Fibroblast of the conjunctiva (primary cell): ENCODE data around the gene MFSD2A.
"Not testable (repeated sequence)": the region's sequence is repeated elsewhere in the genome, so short reads cannot be mapped to it uniquely, and the experiment has no call there.

ENCODE experiments used
- DNase-seq: peaks from one replicate; pipeline ENCODE4 v3.0.0-alpha.2; 2010; ENCODE audit warnings: low read depth

MFSD2A gene

DNA sequence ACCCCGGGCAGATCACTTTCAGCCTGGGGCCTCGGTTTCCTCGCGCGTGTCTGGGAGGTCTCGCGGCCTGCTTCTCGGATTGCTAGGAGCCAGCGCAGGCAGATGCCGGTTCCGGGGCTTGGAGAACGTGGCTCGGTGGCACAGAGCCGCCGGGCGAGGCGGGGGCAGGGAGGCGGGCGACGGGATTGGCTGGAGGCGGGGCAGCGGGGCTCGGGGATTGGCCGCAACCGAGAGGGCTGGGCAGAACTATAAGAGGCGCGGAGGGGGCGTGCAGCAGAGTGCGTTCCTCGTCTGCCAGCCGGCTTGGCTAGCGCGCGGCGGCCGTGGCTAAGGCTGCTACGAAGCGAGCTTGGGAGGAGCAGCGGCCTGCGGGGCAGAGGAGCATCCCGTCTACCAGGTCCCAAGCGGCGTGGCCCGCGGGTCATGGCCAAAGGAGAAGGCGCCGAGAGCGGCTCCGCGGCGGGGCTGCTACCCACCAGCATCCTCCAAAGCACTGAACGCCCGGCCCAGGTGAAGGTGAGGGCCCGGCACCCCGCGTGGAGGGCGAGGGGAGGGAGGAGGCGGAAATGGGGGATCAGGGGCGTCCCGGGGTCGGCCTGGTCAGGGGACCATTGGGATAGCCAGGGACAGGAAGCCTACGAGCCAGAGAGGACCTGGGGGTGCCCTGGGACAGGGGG is at the start of gene MFSD2A:
Gene MFSD2A, plus strand, starts transcription at position 276 of the 677 bp plus-strand sequence. Its CDS starts 148 bp downstream, at position 424.
- DNase-seq = peak; percentile 80

DNA sequence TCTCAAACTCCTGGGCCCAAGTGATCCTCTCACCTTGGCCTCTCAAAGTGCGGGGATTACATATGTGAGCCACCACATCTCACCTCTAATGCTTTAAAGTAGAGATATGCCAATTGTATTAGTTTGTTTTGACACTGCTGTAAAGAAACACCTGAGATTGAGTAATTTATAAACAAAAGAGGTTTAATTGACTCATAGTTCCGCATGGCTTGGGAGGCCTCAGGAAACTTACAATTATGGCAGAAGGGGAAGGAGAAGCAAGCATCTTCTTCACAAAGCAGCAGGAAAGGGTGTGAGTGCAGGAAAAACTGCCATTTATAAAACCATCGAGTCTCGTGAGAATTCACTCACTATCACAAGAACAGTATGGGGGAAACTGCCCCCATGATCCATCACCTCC is 49.8 kb upstream of the MFSD2A start:
- DNase-seq = no peak

DNA sequence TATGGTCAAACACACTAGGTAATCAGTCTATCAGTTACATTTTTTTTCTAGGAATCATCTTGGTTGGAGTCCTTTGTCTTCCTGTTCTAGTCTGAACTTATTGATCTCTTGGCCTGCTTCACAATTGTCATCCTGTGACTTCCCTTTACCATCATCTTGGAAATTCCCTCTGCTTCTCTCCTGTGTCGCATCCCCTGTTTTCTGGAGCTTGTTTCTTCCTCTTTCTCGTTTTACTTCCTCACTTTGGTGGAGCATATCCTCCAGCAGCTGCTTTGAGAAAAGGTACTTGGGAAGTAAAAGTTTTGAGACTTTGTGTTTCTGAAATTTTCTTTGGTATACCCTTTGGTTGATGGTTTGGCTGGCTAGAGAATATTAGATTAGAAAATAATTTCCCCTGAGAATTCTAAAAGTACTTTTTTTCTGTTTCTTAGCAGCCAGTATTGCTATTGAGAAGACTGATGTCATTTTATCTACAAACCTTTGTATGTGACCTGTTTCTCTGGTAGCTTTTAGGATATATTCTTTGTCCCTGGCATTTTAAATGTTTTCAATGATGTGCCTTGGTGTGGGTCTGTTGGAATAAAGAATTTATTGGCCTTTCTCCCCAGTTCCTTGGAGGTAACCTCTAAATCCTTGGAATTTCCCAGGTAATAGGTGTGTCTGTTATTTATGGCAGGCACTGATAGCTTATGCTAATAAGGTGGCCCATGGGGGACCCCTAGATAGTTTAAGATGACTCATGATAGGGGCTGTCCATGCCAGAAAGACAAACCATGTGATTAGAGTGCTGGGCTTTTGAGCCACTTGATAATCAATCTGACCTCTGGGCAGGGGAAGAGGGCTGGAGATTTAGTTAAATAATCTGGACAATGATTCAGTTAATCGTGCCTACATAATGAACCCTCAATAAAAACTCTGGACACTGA is 47.2 kb upstream of the MFSD2A start:
- no peak for DNase-seq

DNA sequence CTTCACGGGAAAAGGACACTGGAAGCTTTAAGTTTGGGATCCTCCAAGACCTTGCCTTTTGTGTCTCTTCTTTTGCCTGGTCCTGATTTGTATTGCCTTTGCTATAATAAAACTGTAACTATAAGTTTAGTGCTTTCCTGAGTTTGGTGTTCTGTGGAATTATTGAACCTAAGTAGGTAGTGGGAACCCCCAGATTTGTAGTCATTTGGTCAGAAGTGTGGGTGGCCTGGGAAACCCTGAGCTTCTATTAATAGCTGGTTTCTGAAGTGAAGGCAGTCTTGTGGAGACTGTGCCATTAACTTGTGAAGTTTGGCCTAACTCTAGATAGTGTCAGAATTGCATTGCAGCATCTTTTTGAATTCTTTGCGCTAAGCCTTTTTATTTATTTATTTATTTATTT is 46.4 kb upstream of the MFSD2A start:
- no peak for DNase-seq

DNA sequence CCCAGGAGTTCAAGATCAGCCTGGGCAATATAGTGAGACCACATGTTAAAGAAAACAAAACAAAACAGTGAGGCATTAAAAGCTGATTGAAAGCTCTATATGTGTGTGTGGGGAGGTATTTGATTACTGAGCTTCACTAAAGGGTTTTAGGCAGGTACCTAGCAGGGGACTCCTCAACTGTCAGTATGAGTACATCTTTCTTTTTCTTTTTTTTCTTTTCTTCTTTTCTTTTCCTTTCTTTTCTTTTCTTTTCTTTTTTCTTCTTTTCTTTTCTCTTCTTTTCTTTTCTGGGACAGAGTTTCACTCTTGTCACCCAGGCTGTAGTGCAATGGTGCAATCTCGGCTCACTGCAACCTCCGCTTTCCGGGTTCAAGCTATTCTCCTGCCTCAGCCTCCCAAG is 44.7 kb upstream of the MFSD2A start:
- DNase-seq = no peak

DNA sequence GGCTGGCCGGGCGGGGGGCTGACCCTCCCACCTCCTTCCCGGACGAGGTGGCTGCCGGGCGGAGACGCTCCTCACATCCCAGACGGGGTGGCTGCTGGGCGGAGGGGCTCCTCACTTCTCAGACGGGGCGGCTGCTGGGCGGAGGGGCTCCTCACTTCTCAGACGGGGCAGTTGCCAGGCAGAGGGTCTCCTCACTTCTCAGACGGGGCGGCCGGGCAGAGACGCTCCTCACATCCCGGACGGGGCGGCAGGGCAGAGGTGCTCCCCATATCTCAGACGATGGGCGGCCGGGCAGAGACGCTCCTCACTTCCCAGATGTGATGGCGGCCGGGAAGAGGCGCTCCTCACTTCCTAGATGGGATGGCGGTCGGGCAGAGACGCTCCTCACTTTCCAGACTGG is 41.8 kb upstream of the MFSD2A start:
- DNase-seq = not testable (repeated sequence)

DNA sequence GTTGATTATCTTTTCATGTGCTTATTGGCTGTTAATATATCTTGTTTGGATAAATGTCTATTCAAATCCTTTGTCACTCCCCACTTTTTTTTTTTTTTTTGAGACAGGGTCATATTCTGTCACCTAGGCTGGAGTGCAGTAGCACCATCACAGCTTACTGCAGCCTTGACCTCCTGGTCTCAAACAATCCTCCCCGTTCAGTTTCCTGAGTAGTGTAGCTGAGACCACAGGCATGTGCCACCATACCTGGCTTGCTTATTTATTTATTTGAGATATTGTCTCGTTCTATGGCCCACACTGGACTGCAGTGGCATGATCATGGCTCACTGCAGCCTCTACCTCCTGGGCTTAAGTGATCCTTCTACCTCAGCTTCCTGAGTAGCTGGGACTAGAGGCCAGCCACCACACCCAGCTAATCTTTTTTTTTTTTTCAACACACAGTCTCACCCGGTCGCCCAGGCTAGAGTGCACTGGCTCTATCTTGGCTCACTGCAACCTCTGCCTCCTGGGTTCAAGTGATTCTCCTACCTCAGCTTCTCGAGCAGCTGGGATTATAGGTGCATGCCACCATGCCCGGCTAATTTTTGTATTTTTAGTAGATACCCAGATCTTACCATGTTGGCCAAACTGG is 39.3 kb upstream of the MFSD2A start:
- no peak for DNase-seq

DNA sequence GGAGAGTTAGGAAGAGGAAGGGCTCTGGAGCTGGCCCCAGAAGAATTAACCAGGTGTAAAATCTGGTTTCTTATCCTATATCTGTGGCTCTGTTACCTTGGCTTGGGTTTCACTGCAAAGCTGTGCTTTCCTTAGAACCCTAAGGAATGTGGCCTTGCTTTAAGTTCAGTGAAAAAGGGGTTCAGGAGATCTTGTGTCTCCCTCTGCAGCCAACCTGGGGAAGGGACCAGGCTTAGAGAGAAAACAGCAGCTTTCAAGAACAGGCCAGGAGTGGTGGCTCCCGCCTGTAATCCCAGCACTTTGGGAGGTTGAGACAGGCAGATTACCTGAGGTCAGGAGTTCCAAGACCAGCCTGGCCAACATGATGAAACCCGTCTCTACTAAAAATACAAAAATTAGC is 37.1 kb upstream of the MFSD2A start:
- DNase-seq = no peak

DNA sequence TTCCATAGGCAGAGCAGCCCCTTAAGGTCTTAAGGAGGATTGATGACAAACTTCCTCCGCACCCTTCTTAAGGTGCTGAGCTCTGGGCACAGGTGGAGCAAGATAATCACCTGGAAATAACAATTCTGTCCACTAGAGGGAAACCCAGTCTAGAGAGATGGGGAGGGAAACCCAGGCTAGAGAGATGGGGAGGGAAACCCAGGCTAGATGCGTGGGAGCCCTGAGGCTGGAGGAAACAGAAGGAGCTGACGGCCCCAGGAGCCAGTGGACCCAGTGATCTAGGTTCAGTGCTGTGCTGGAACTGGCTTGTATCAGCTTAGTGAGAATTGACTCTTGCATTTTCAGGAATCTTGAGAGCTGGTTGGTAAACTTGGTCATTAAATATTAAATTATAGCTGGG is 35.4 kb upstream of the MFSD2A start:
- peak; percentile 22 for DNase-seq

DNA sequence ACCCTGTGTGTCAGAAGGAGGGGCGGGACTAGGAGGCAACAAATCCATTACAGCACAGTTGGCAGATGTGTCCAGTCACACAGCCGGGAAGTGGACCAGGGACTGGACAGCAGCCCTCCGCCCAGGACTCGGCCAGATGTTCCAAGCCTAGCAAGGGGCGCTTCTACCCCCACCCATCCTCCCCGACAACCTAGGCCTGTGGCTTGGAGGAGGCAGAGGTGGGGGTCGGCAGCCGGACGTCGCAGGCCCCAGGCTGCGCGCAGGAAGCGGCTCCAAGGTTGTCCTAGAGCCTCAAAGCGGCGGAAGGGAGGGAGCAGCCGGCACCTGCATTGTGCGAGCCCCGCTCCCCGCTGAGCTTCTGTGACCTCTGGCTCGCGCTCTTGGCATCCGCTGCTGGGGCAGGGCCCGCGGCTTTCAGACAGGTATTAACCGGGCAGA is 32.7 kb upstream of the MFSD2A start:
- no peak for DNase-seq

DNA sequence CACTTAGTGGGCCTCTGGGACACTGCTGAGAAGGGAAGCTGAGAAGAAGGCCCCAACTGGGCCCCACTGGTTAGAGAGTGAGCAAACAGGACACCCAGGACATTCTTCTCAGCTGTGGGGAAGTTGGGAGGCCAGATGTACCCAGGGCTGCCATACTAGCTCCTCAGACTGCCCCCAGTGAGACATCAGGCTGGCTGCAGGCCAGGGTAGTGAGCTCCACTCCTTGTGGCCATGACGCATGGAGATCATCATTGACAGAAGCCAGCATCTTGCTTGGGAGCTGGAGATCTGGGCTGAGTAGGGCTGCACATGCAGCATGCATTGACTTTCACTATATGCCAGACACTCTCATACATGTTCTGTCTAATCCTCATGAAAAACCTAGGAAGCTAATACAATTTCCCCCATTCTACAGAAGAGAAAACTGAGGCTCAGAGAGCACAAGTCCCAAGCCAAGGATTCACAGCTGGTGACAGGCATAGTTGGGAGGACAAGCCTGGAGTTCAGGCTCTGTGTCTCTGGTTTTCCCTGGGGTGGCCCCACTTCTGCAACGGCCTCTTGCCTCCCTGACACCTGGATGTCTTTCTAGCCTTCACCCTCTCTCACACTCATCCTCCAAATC is 29.1 kb upstream of the MFSD2A start:
- no peak for DNase-seq

DNA sequence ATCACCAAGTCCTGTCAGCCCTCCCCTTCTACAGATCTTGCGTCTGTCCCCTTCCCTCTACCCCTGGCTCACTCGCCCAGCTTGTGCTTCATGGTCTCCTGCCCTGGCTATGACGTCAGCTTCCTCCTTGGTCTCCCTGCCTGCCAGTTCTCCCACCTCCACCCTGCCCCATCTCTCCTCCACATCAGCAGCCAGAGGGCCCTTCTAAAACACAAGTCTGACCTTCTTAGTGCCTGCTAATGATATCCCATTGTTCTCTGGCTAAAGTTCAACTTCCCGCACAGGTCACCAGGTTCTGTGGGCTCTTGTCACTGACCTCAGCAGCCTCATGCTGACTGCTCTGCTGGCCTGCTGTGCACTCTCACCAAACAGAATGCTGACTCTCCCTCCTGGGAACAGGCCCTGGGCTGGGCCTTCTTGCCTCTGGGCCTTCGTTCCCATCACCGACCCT is 28.6 kb upstream of the MFSD2A start:
- DNase-seq = no peak

DNA sequence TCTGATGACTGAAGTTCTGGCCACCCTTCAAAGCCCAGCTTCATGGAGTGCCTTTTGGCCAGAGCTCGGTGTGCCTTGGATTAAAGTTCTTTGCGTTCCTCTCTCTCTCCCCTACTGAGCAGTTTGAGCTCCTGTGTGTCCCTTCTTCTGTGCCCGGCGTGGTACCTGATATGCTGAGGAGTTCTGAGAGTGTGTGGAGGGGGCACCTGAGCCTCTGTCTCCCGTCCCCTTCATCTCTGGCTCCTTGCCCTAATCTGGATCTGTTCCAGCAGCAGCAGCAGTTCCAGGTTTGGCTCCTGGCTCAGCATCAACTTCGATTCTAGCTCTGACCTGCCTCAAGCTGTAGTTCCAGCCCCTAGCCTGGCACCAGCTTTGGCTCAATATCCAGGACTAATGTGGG is 28.1 kb upstream of the MFSD2A start:
- DNase-seq = no peak

DNA sequence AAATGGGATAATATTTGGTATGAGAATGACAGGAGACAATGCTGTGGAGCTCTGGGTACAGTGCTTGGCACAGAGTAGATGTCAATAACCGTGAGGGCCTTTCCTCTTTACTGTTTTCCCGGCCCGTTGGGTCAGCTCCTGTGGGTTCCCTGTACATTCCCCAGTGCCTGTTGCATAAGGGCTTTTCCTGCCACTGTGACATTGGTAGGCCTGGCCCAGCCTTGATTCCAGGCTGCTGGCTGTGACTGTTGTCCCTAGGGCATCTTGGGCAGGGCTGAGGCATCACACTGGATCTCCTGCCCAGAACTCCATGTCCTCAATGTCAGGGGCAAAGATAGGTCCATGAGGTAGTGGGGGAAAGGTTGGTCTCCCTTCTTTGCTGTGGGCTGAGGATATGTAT is 27.4 kb upstream of the MFSD2A start:
- DNase-seq = no peak

DNA sequence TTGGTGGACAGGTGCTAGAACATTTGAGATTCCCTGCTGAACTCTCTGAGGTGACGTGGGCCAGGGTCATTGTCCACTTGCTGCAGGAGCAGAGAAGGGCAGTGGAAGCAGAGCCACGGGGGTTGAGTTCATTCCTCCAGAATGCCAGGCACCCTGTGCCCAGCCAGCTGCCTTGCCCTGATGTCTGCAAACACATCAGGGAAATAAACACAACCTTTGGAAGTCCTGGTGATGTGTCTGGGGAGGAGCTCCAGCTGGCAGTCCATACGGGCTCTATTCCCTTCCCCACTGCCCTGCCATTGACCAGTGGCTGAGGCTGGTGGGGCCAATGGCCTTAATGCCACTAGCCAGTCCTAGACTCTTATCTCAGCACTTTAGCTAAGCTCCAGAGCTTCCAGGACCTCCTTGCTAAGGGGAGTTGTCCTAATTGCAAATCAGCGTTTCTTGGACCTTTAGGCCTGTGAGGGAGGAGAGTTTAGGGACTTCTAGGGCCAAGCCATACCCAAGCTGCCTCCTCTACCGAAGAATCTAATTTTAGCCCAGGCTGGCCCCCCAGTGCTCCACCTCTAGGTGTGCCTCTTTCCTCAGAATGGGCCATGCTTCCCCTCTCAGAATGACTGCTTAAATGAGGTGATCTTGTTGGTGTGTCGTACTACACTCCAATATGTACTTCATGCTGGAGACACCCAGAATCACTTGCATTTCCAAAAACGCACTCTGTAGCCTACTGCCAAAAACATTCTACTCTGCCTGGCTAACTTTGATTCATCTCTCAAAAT is 25.9 kb upstream of the MFSD2A start:
- no peak for DNase-seq

DNA sequence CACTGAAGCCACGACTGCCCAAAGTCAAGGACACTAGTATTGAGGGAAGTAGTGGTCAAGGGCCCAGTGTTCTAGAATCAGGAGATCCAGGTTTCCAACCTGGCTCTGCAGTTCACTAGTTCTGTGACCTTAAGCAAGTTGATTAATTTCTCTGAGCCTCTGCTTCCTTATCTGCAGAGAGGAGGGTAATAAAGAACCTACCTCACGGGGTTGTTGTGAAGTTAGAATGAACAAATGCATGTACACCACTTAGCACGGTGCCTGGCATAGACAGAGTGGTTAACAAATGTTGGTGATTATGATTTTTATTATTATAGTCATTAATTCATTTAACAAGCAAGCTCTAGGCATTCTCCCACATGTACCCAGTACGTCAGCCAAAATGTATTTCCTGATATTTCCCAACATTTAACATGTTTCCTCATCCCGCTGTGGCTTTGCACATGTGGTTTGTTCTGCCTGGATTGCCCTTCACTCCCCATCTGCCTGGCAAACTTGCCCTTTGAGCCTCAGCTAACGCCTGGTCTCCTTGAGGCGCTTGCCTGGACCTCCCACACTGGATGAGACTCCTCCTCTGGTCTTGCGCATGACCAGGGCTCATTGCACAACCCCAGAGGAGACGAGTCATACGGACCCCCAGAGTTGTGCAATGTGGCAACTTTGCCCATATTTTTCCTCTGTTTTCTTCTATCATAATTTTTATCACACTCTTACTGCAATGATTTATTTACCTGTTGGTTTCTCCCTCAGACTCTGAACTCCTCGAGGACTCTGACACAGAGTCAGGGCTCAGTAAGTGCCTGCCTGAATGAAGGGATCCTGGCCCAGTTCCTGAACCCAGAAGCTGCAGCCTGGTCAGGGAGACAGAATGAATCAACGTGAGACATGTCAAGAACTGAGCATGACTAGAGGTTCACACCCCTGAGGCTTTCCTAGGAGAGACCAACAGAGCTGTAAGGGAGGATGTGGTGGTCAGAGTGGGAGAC is 20.7 kb upstream of the MFSD2A start:
- DNase-seq = peak; percentile 96

DNA sequence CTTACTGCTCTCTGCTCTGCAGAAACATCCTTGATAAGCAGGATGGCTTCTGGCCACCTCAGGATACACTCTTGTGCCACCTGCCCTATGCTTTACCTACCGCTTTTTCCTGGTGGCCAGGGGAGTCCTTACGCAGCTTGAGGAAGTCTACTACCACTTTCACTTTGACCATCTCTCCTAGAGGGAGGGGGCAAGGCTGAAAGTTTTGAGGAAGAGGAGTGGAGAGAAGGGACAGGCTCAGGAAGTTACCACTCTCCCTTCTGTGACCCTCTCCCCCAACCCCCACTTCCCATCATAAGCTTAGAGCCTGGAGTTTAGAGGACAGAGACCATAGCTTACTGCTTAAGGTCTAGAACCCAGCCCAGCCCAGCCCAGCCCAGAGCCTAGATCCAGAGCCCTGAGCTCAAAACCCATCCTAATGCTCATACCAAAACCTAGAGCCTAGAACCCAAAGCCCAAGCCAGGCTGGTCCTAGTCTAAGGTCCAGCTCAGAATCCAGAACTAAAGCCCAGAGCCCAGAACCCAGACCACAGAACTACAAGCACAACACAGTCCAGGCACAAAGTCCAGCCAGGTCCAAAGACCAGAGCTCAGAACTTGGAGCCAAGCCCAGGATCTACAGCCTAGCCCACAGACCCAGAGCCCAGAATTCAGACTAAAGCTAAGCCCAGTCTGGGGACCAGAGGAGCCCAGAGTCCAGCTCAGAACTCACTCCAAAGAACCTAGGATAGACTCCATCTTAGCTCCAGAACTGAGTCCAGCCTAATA is 18.0 kb upstream of the MFSD2A start:
- DNase-seq = no peak

DNA sequence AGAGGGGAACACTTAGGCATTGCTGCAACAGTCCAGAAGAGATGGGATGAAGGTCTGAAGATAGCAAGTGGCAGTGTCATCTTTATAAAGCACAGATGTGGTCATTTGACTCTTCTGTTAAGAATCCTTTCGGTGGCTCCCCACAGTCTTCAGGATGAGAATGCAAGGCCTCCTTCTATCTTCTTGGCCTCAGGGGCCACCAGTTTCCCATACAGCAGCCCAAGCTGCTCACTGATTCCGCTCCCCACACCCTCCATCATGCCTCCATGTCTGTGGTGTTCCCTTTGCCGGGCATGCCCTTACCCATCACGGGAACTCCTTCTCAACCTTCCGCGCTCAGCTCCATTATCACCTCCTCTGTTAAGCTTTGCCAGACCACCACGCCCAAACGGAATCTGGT is 16.1 kb upstream of the MFSD2A start:
- DNase-seq = no peak

DNA sequence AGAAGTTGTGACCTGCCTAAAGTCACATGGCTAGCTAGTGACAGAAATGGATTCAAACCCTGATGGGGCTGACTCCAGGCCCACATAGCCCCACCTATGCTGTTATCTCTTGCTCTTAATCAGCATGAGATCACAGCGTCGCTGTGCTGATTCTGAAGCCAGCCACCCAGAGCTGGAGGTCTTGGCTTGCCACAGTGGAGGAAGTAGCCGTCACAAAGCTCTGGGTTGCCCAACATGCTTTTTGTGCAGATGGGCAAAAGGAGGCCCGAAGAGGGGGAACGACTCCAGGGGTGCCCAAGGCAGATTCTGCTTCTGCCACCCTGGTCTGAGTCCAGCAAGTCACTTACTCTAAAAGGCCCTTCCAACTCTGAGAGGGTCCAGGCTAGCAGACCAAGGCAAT is 14.7 kb upstream of the MFSD2A start:
- DNase-seq = no peak
